Measurements from ENCODE around the gene TRMO. TPM values are rescaled to one million over a fixed set of nuclear protein-coding genes. Genes with fewer than 3 reads are reported as not detected.

TRMO gene
- total and polyA plus RNA-seq, 2 experiments from 2014 or later, result 5.0 to 6.4 TPM

GRCh38 chr9:97943308-97943855 is 21.1 kb upstream of the TRMO start (continued):
- TF ChIP-seq REST (IDR thresholded peaks at IDR 0.05; ENCODE audit: unreplicated experiment) (no peak), ZNF331 (CRISPR knock-in tag; IDR thresholded peaks at IDR 0.05; ENCODE audit: low read depth) (no peak), EZH2phosphoT487 (IDR thresholded peaks at IDR 0.05; ENCODE audit: unreplicated experiment) (no peak), NANOG (IDR thresholded peaks at IDR 0.05; ENCODE audit: borderline replicate concordance) (no peak), POLR2AphosphoS5 (IDR thresholded peaks at IDR 0.05; ENCODE audit: low read depth) (no peak), CREB1 (CRISPR knock-in tag; IDR thresholded peaks at IDR 0.05; ENCODE audit: low read depth) (no peak)

- no peak overlapping the region for H2AFZ ChIP-seq
- no peak for DNase-seq (ENCODE audit: low spot score)
- peaks cover 76% of the 10 kb centered on the region for H3K27me3 ChIP-seq (ENCODE audit: insufficient read depth)
- no peaks in the 10 kb centered on the region for H3F3A ChIP-seq (replicated peaks; ENCODE audit: low read depth)
- no peak overlapping the region for H3K27ac Mint-ChIP-seq
- H3K27me3 Mint-ChIP-seq (ENCODE audit: insufficient read depth, low read depth, poor library complexity), result peaks cover 2% of the 10 kb centered on the region
- no peaks in the 10 kb centered on the region for H3K4me1 Mint-ChIP-seq
- H3K36me3 Mint-ChIP-seq (ENCODE audit: low read depth), result no peaks in the 10 kb centered on the region
- 0 out of 2 replicates have a peak, but pooled peaks cover 7% of the 10 kb centered on the region for H4K20me1 ChIP-seq (replicated peaks; ENCODE audit: insufficient read depth)
- no peak for ATAC-seq
- no peaks in the 10 kb centered on the region for H3K79me2 ChIP-seq (replicated peaks; ENCODE audit: insufficient read depth)
- H3K27ac ChIP-seq (ENCODE audit: low read depth), result no peak overlapping the region
- no peaks in the 10 kb centered on the region for H3K9me2 ChIP-seq (ENCODE audit: insufficient read depth)
- no peaks in the 10 kb centered on the region for H3K36me3 ChIP-seq (ENCODE audit: insufficient read depth)
- no peak overlapping the region for H3K4me2 ChIP-seq
- no peaks in the 10 kb centered on the region for H3K4me1 ChIP-seq (ENCODE audit: insufficient read depth)
- H3K4me3 Mint-ChIP-seq, result no peak overlapping the region
- H3K9me3 Mint-ChIP-seq, result no peaks in the 10 kb centered on the region
- no peak overlapping the region for H3K4me3 ChIP-seq
- TF ChIP-seq CTCF (conservative IDR thresholded peaks at IDR 0.05; ENCODE audit: low read depth in 2 of 2) (no peak), NANOG (IDR thresholded peaks at IDR 0.05; ENCODE audit: borderline replicate concordance) (no peak), REST (IDR thresholded peaks at IDR 0.05; ENCODE audit: unreplicated experiment) (no peak), ZNF462 (CRISPR knock-in tag; IDR thresholded peaks at IDR 0.05) (no peak), JUNB (IDR thresholded peaks at IDR 0.05; ENCODE audit: unreplicated experiment) (no peak), ZNF114 (CRISPR knock-in tag; IDR thresholded peaks at IDR 0.05) (no peak)
These were observed 19.0 kb upstream of the TRMO start for GRCh38 chr9:97941323-97941722.

Measured in GM23338 (cell line).